ENCODE data around the gene ARHGAP45.
A peak's percentile ranks its signal among the peaks of the same experiment; 100 is the strongest.
"Not testable (repeated sequence)": the region's sequence is repeated elsewhere in the genome, so short reads cannot be mapped to it uniquely, and the experiment has no call there.

Gene ARHGAP45

DNA sequence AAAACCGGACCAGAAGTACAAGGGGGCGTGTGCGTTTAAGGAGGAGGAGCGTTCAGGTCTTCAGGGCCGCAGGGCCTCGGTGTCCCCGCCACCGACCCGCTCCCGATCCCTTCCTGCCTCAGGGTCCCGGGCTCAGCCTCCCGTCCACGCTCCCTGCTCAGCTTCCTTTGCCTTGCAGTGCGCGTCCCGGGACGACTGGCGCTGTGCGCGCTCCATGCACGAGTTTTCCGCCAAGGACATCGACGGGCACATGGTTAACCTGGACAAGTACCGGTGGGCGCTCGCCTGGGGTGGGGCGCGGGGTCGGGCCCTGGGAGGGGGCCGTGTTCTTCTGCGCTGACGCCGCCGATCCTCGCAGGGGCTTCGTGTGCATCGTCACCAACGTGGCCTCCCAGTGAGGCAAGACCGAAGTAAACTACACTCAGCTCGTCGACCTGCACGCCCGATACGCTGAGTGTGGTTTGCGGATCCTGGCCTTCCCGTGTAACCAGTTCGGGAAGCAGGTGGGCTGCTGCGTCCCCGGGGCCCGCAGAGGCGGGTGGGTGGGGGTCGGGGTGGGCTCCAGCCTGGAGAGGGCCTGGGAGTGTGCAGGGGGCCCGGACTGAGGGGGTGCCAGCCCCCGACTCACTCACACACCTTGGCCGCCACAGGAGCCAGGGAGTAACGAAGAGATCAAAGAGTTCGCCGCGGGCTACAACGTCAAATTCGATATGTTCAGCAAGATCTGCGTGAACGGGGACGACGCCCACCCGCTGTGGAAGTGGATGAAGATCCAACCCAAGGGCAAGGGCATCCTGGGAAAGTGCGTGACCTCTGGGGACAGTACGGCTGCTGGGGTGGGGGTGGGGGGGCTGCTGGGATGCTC lies 38.3 kb downstream of the ARHGAP45 start:
- DNase-seq, result no peak

GRCh38 chr19:1105873-1106840 lies 39.2 kb downstream of the ARHGAP45 start:
- no peak for DNase-seq

DNA sequence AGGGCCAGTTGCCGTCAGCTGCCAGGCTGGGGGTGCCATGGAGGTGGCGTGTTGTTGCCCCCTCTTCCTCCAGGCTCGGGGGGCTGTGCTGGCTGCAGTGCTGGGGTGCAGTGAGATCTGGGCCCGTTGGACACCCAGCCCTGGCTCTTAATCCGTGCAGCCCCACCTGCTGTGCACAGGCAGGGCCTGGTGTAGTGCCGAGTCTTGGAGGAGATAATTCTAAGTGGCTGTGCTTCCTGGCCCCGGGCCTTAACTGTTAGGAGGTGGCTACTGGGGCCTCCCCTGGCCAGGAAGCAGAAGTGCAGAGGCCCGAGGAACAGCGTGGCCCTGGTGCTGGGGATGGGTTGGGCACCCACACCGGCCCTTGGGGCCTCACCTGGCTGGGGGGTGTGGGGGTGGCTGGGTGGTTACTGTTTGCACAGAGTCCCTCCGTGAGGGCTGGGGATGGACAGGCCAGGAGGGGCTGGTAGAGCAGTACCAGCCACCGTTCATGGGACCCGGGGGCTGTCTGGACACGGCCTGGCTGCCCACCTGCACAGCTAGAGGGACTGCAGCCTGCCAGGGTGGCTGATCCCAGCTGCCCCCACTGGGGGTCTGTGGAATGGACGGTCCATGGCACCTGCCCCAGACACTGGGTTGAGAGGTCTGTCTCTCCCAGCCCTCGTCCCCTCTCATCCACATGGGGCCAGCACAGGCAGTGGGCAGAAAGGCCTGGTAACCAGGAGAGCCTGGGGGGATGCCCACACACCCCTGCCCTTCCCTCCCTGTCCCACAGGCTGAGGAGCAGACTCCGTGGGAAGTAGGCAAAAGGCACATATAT lies 40.1 kb downstream of the ARHGAP45 start:
- no peak for DNase-seq

- DNase-seq, result no peak
Measured at GRCh38 chr19:1107661-1108261, 40.8 kb downstream of the ARHGAP45 start.

DNA sequence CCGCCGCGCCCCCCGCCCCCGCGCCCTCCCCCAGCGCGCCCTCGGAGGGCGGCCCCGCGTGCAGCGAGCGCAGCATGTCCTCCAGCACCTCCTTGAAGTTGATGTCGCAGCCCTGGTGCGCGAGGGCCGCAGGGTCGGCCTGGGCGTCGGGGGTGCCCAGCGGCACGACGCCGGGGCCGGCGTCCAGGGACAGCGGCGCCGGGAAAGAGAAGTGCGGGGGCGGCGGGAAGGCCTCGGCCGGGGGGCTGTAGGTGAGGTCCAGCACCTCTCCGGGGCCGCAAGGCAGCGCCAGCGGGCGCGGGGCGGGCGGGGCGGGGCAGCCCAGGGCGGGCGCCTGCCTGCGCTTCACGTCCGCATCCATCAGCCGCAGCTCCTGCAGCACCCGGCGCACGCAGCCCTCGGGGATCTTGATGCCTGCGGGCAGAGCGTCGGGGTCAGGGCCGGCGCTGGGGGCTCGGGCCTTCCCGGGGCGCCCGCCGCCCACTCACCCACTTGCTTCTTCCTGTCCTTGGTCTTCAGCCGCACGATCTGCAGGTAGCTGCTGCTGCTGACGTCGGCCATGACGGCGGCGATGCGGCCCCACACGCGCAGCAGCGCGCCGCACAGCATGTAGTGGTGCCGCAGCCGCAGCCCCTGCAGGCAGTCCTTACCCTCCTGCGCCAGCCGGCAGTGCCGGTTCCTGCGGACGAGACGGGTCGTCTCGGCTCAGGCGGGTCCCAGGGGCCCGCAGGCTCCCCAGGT lies 41.5 kb downstream of the ARHGAP45 start:
- DNase-seq, result no peak

GRCh38 chr19:1109032-1109551 lies 42.1 kb downstream of the ARHGAP45 start:
- no peak for DNase-seq

GRCh38 chr19:1109697-1110671 lies 43.0 kb downstream of the ARHGAP45 start:
- no peak for DNase-seq

GRCh38 chr19:1110809-1111640 lies 44.1 kb downstream of the ARHGAP45 start:
- DNase-seq, result no peak

DNA sequence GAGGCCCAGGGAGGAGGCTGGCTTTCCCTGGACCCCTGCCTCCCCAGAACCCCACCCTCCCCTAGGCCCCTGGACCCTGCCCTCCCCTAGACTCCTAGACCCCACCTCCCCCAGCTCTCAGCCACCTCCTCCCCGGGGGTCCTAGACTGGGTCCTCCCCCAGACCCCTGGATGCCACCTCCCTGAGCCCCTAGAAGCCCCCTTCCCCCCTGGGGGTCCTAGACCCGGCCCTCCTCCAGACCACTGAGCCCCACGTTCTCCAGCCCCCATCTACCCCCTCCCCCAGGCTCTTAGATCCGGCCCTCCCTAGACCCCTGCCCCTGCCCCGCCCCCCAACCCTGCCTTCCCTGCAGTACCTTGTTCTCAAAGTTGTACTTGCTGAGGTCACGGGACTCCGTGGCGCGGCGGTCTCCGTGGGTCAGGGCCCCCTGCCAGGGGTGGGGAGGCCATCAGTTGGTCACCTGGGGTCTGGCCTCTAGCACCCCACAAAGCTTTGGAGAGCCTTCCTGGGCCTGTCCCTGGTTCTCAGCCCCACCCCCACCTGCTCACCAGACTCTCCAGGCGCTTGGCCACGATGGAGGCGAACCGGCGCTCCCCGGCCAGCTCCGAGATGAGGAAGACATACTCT lies 44.8 kb downstream of the ARHGAP45 start:
- no peak for DNase-seq

DNA sequence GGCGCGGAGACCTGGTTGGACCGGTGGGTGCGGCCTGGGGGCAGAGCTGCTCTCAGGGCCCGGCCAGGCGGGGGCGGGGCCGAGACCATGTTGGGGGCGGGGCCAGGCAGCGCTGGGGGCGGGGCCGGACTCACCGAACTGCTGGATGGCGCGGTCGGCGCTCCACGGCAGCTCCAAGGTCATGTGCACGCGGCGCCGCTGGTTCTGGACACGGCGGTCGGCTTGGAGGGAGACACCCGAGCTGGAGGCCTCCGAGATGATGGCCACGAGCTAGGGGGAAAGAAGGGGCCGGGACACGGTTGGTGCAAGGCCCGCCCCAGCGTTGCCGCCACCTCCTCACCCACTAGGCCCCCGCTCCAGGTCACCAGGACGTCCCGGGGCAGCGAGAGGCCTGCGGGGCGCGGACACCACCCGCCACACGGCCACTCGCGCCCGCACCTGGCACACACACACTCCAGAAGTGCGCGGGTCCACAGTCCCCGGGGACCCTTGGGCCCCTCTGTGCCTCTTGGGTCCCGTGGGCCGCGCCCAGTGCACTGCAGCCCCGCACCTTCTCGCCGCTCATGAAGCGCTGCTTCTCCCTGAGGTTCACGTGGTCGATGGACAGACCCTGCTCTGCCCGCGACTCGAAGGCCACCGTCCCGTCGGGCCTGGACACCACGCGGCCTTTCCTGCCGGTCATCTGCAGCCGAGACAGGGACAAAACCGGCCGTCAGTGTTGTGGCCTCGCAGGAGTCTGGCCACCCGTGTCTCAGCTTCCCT lies 45.5 kb downstream of the ARHGAP45 start:
- DNase-seq, result no peak

DNA sequence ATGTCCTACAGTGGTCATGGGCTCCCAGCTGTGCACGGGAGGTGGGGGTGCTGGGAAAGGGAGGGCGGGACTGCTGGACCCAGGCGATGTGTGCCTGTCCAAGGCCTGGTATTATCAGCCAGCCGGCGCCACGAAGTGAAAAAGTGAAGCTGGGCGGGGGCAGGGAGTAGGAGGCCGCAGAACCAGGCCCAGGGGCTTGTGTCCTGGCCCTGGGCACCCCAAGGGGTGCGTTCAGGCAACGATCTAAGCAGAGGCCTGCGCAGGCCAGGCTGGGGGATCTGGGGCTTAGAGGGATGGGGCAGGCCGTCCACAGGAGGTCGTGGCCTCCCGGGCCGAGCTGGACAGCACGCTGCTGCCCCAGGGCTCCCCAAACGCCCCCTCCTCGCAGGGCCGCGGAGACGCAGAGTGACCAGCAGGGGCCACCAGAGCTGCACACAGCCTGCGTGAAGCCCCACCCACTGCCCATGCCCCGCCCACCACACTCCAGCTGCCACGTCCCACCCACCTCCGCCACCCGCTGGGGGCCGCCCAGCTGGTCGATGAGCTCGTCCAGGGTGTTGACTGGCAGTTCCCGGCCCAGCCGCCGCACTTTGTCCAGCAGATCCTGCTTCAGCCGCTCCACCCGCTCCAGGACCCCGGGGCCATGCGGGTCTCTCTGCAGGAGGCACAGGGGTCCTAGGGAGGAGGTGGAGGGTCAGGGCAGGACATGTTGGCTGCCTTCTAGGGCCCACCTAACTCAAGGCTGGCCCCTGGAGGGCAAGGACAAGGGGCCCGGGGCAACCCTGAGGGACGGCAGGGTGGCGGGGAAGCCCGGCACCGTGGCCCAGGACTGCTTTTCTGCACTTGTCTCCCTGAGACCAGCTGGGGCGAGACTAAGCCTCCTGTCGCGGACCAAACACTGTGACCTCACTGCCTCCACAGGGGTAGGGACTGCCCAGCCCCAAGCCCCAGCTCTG lies 46.3 kb downstream of the ARHGAP45 start:
- DNase-seq, result peak; percentile 88

DNA sequence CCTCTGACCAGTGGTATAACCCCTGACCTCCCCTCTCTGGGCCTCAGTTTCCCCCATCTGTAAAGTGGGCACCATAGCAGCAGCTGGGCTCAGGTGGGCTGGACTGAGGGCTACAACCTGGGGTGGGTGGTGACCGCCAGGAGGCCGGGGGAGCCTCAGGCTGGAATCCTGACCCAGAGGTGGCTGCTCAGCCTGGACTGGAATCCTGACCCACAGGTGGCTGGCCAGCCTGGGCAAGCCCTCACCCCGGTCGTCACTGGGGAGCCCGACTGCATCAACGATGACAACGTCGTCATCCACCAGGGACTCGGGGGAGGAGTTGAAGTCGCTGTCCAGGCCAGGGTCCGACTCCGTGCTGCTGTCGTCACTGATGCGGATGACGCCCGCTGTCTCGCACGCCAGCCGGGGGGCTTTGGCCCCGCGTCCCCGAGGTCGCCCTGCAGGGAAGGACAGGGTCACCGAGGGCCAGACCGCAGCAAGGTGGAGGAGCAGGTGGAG lies 47.1 kb downstream of the ARHGAP45 start:
- DNase-seq, result no peak

DNA sequence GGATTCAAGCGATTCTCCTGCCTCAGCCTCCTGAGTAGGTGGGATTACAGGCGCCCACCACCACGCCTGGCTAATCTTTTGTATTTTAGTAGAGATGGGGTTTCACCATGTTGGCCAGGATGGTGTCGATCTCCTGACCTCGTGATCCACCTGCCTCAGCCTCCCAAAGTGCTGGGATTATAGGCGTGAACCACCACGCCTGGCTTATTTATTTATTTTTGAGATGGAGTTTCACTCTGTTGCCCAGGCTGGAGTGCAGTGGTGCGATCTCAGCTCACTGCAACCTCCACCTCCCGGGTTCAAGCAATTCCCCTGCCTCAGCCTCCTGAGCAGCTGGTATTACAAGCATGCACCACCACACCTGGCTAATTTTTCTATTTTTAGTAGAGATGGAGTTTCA lies 47.8 kb downstream of the ARHGAP45 start:
- DNase-seq, result not testable (repeated sequence)

DNA sequence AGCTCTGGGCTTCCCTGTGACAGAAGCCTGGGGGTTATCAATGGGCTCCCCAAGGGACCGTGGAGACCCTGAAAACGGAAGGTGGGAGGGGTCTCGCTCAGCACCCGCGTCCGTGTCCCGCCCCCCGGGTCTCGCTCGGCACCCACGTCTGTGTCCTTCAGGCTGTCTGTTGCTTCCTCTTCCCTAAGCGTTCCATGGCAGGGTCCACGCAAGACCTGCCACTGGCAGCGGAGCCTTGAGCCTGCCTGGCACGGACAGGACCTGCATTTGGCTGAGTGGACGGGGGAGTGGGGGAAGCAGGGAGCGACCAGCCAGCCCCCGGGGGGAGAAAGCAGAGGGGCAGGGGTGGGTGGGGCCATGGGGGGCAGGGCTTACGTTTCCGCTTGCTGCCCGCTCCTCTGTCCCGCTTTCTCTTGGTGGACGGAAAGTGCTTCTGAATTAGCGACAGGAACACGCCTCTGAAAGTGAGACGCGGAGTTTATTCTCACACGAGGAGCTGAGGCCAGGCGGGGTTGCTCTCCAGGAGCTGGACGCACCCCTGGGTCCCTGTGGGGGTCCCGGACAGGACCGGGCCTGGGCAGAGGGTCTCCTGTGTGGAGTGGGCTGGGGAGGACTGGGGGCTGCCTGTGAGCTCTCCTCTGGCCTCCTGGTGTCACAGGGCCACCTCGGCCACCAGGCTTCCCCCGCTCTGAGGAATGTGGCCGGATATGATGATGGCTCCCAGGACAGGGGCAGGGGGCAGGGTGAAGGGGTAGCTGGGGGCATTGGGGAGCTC lies 48.9 kb downstream of the ARHGAP45 start:
- no peak for DNase-seq

GRCh38 chr19:1116726-1117581 lies 50.0 kb downstream of the ARHGAP45 start:
- no peak for DNase-seq
